Panc1 (cell line): ENCODE measurements around the gene BRD4. TPM values are rescaled to one million over a fixed set of nuclear protein-coding genes. Genes with fewer than 3 reads are reported as not detected.

Source experiments
- ATAC-seq: fragments of 200-7000 bp; cut with Tn5 transposase; 2 replicates; pipeline ENCODE4 v1.9.1; 2020; ENCODE audit warnings: mild to moderate bottlenecking, moderate library complexity
- BruUV-seq: library from RNA; stranded (reverse); fragments of 400-500 nt; replicated peaks from 2 replicates; lab custom pipeline; 2021; lab: Mats Ljungman, UMichigan
- CTCF ChIA-PET: fragments of 300-600 bp; sonication (Branson Sonifier 250); formaldehyde crosslinking; loops from one replicate; lab custom pipeline; 2022; ENCODE audit warnings: antibody characterized with exemption; lab: Charles Lee
- POLR2A ChIA-PET: fragments of 300-600 bp; sonication (Branson Sonifier 250); formaldehyde crosslinking; loops from one replicate; lab custom pipeline; 2022; ENCODE audit warnings: antibody characterized with exemption; lab: Charles Lee
- DNase-seq: peaks from one replicate; pipeline ENCODE4 v3.0.0-alpha.2; 2010; ENCODE audit warnings: low read depth, low spot score
- H3K27ac ChIP-seq: 2 replicates; pipeline ENCODE4 v1.5.1; 2011; ENCODE audit warnings: mild to moderate bottlenecking, low read length, inconsistent platforms
- H3K27me3 ChIP-seq: fragments of 200-500 bp; sonication (Bioruptor generic); 2 replicates; pipeline ENCODE4 v1.6.0; 2014; ENCODE audit warnings: low read length, inconsistent platforms; ENCODE audit not compliant: control insufficient read depth, insufficient read depth
- H3K36me3 ChIP-seq: fragments of 200-500 bp; sonication (Bioruptor generic); 2 replicates; pipeline ENCODE4 v1.5.1; 2014; ENCODE audit warnings: inconsistent platforms, mild to moderate bottlenecking, low read length, moderate library complexity; ENCODE audit not compliant: control insufficient read depth, insufficient read depth
- H3K4me1 ChIP-seq: 2 replicates; pipeline ENCODE4 v1.5.1; 2011; ENCODE audit warnings: inconsistent platforms, mild to moderate bottlenecking, low read length, moderate library complexity; ENCODE audit not compliant: control insufficient read depth, insufficient read depth
- H3K4me3 ChIP-seq, 2 experiments: 2 replicates each; pipeline ENCODE4 v1.5.1; 2011 to 2012; ENCODE audit warnings: low read depth in 2 of 2, low read length in 2 of 2, mild to moderate bottlenecking in 2 of 2, inconsistent platforms in 1 of 2, moderate library complexity in 1 of 2
- H3K9me3 ChIP-seq: fragments of 200-500 bp; sonication (Bioruptor generic); 2 replicates; pipeline ENCODE4 v1.5.1; 2014; ENCODE audit warnings: low read depth, mild to moderate bottlenecking, inconsistent platforms, low read length, moderate library complexity; ENCODE audit not compliant: control insufficient read depth, insufficient read depth
- CTCF ChIP-seq: fragments of 450-650 bp; IDR thresholded peaks from 2 replicates; pipeline ENCODE4 v1.5.1; 2017; ENCODE audit warnings: mild to moderate bottlenecking
- POLR2AphosphoS5 ChIP-seq: IDR thresholded peaks from 2 replicates; pipeline ENCODE4 v1.6.1; 2012; ENCODE audit warnings: mild to moderate bottlenecking, low read depth, low read length, moderate library complexity
- REST ChIP-seq, 2 experiments: IDR thresholded peaks; 2 replicates each; pipeline ENCODE4 v1.6.1; 2011 to 2012; ENCODE audit warnings: low read depth in 2 of 2, control low read depth in 1 of 2, low read length in 1 of 2, mild to moderate bottlenecking in 1 of 2, moderate library complexity in 1 of 2; ENCODE audit not compliant: insufficient read depth in 1 of 2
- SIN3A ChIP-seq: IDR thresholded peaks from 2 replicates; pipeline ENCODE4 v1.6.1; 2012; ENCODE audit warnings: low read depth, mild to moderate bottlenecking, low read length, moderate library complexity, borderline replicate concordance; ENCODE audit not compliant: insufficient read depth
- TCF7L2 ChIP-seq: IDR thresholded peaks from 2 replicates; pipeline ENCODE4 v1.6.1; 2011; ENCODE audit warnings: mild to moderate bottlenecking, low read depth, low read length, inconsistent platforms
- in situ Hi-C: cut with HindIII; loops from 2 replicates; pipeline ENCODE4 v1.10.0; 2016; ENCODE audit warnings: low sequenced_read_pairs, low pct_unique_long_range_greater_than_20kb
- intact Hi-C: fragments of 100-400 bp; cut with micrococcal nuclease; formaldehyde crosslinking; loops from one replicate; pipeline ENCODE4 v1.10.0; 2022; ENCODE audit not compliant: unreplicated experiment
- total RNA-seq: library from RNA; stranded (reverse); gene quantifications from one replicate; pipeline ENCODE4 v1.2.1, GENCODE V29; 2021; ENCODE audit not compliant: unreplicated experiment

Gene BRD4
- total RNA-seq, 1 experiment from 2014 or later = 102 TPM

DNA sequence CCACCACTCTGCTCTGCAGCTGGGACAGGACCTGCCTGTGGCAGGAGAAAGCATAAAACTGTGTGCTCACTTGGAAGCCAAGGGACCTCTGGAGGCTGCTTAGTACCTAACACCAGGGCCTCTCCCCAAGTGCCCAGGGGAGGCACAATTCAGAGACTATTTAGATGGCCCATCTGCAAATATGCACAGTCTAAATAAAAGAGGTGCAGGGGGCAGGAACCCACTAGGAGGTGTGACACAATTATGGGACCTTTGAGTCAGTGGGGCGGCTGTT is 67.5 kb downstream of the BRD4 start:
- Histone ChIP-seq H3K27me3 (no peaks in the 10 kb centered on the region), H3K27ac (no peak overlapping the region), H3K4me3 (no peak overlapping the region), H3K36me3 (peaks cover 6% of the 10 kb centered on the region; the same call in 1 of the 2 replicates), H3K9me3 (no peaks in the 10 kb centered on the region), H3K4me1 (peaks cover 26% of the 10 kb centered on the region)
- in situ Hi-C loops = no loop called here
- no TSS peak for BruUV-seq
- intact Hi-C loops = no loop called here
- TF ChIP-seq TCF7L2 (no peak), REST (IDR thresholded peaks at IDR 0.05; ENCODE audit: insufficient read depth in 1 of 2, low read depth in 2 of 2, low read length in 1 of 2) (no peak), POLR2AphosphoS5 (no peak), SIN3A (no peak), CTCF (no peak)
- DNase-seq (no peak), ATAC-seq (no peak)
- ChIA-PET CTCF (no interaction called here), POLR2A (no interaction called here)

- Histone ChIP-seq H3K9me3 (no peaks in the 10 kb centered on the region), H3K27me3 (no peaks in the 10 kb centered on the region), H3K4me3 (no peak overlapping the region), H3K36me3 (peaks cover 6% of the 10 kb centered on the region; the same call in 1 of the 2 replicates), H3K4me1 (peaks cover 24% of the 10 kb centered on the region), H3K27ac (no peak overlapping the region)
- intact Hi-C loops = no loop called here
- BruUV-seq = no TSS peak
- POLR2A ChIA-PET = no interaction called here
- DNase-seq (no peak), ATAC-seq (peak; percentile 57; the same call in 1 of the 2 replicates)
- CTCF ChIA-PET = no interaction called here
- in situ Hi-C loops = no loop called here
- TF ChIP-seq REST (IDR thresholded peaks at IDR 0.05; ENCODE audit: insufficient read depth in 1 of 2, low read depth in 2 of 2, low read length in 1 of 2) (no peak), CTCF (peak; percentile 83)
These were observed 68.0 kb downstream of the BRD4 start for GRCh38 chr19:15264061-15264932.
